AG09319 (cell line): ENCODE measurements around the gene PITPNC1.

ENCODE experiments used
- DNase-seq: peaks from one replicate; pipeline ENCODE4 v3.0.0-alpha.2; 2010; ENCODE audit warnings: low read depth; ENCODE audit errors: extremely low read depth
- CTCF ChIP-seq: IDR thresholded peaks from 2 replicates; pipeline ENCODE4 v1.5.1; 2011; ENCODE audit warnings: low read depth, mild to moderate bottlenecking, inconsistent platforms, low read length, moderate library complexity

PITPNC1 gene

GRCh38 chr17:67615736-67616135 is 238.7 kb downstream of the PITPNC1 start:
- no peak for DNase-seq
- TF ChIP-seq CTCF, result no peak

GRCh38 chr17:67617304-67617899 is 240.3 kb downstream of the PITPNC1 start:
- no peak for DNase-seq
- TF ChIP-seq CTCF, result no peak

GRCh38 chr17:67619555-67619954 is 242.5 kb downstream of the PITPNC1 start:
- no peak for TF ChIP-seq CTCF
- no peak for DNase-seq

GRCh38 chr17:67620088-67620487 is 243.0 kb downstream of the PITPNC1 start:
- no peak for DNase-seq
- TF ChIP-seq CTCF, result no peak

- no peak for DNase-seq
- no peak for TF ChIP-seq CTCF
These were observed 243.6 kb downstream of the PITPNC1 start for GRCh38 chr17:67620636-67621035.

DNA sequence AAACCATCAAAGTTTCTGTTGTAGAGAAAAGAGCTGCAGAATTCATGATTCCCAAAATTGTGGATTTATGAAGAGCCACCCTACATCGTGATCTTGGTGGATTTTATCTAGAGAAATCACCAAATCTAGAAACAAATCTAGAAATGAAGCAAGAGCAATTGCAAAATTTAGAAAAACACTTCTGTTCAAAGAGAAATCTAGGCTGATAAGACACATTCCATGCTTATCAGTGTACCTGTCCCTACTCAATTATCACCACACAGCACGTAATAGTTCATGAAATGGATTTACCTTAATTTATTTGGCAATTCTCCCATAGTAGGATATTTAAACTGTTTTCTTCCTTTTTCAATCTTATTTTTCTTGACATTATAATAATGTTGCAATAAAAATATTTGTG is 246.7 kb downstream of the PITPNC1 start:
- no peak for DNase-seq
- TF ChIP-seq CTCF, result no peak

DNA sequence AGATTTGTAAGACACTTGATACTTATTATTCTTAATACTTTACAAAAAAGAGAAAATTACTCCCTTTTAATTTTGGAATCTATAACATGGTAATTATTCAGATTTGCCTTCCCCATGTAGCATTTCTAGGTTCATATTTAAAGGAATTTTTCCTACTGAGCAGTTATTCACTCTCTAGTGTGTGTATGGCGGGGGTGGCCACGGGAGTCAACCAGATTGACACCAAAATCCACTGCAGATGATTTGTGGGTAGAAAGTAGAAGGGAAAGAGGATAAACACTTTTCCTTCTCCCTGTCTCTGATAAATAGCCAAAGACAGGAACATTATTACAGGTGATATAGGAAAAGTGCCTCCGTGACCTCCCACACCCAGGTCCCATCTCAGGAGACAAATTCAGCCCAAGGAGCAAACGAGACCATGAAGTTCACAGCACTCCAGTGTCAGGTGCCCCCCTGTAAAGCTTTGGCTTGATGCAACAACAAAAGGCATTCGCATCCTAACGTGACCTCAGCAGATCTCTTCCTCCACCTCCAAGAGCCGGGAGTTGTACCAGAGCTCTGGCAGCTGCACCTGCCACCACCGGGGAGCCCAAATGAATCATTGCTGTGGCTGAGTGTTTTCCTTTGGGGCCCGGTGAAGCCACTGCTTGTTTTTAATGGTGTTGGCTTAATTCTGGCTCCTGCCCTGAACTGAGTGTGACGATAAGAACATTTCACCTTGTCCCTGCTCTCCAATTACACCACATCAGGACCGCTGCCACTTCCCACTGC is 248.0 kb downstream of the PITPNC1 start:
- TF ChIP-seq CTCF, result no peak
- no peak for DNase-seq
